Activated CD8-positive, alpha-beta memory T cell treated with anti-CD3 and anti-CD28 coated beads for 48 hours (primary cell): ENCODE results near the gene CHD5.
"Not testable (repeated sequence)": the region's sequence is repeated elsewhere in the genome, so short reads cannot be mapped to it uniquely, and the experiment has no call there.

Experiments
- DNase-seq, 3 experiments: peaks; one replicate each; pipeline ENCODE4 v3.0.0-alpha.2; 2020; ENCODE audit warnings: low read depth in 2 of 3, low spot score in 2 of 3

The CHD5 gene

GRCh38 chr1:6088956-6089355 lies 91.2 kb downstream of the CHD5 start:
- no peak for DNase-seq

- no peak for DNase-seq
Measured at GRCh38 chr1:6087958-6088357, 92.2 kb downstream of the CHD5 start.

GRCh38 chr1:6087377-6087772 lies 92.7 kb downstream of the CHD5 start:
- no peak for DNase-seq

DNA sequence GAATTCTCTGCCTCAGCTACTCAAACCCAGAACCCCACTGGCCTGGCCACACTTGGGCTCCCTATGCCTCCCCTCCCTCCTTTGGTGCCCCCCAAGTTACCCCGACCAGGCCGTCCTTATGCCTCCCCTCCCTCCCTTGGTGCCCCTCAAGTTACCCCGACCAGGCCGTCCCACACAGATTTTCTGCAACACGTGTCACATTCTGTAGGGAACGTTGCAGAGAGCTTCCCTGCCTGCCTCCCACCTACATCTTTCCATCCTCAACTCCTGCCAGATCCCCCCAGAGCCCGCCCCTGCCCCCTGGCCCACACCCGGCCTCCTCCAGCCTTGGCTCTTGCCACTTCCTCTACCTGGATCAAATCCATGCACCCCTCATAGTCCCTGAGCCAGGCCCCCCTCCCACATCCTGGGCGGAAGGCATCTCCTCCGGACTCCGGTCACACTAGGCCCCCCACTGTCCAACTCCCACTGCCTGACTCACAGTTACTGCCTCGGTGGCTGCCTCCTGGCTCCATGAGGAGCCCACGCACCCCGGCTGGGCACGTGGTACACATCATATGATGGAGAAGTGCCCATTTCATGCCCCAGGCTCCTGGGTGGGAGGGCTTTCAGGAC lies 93.3 kb downstream of the CHD5 start:
- DNase-seq, result no peak

GRCh38 chr1:6086358-6086757 lies 93.8 kb downstream of the CHD5 start:
- no peak for DNase-seq

- DNase-seq, result no peak
Measured at GRCh38 chr1:6085666-6086065, 94.5 kb downstream of the CHD5 start.

DNA sequence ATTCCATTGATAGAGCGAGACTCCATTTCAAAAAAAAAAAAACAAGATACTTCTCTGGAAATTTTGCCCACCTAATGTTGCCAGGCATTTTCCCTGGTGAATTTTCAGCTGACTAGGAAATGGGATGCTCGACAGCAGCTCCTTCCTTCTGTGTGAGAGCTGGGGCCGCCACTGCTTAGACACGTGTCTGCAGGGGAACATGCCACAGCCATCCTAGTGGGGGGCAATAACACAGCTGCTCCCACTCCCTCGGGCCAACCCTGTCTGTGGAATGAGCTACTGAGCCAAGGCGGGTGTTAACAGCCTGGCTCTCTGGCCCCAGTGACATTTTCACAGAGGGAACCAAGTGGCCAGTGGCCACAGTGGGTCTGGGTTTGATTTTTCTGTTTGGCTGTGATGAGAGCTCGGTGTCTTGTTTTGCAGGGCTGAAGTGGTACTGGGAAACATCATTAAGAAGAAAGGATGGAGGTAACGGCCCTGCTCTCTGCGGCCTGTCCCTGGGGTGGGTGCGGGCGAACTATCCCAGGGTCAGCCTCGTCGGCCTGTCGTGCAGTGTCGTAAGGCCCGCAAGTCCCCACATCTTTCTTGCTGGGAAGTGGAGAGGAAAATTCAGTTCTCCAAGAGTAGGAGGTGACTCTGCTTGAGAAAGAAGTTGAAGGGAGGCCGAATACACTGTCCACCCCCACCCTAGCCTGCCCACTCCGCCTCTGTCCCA lies 95.2 kb downstream of the CHD5 start:
- no peak for DNase-seq

DNA sequence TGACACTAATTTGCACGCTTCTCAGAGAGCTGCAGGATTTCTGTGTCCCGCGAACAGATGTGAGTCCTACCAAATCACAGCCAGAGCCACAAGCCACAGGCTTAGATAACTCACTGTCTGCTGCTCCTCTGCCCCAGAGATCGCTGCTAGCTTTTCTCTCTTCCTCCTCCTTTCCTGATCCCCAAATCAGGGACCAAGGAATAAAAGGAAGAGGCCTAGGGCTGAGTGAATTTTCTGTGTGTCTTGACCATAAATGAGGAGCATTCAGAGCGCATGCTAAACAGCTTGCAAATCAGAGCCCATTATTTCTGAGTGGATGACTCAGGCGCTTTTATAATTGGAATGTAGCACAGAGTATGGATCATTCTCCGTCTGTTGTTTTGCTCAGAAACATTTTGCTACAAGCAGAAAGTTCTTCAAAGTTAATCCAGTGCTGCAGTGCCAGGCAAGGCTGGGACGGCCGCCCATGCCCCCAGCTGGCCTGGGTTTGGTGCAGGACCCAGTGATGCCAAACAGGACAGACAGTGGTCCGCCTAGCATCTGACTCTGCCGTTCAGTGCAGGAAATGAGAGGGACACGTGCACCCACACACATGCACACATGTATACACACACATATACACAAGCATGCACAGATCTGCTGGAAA lies 96.2 kb downstream of the CHD5 start:
- DNase-seq, result no peak

- no peak for DNase-seq
Measured at GRCh38 chr1:6083385-6083784, 96.7 kb downstream of the CHD5 start.

DNA sequence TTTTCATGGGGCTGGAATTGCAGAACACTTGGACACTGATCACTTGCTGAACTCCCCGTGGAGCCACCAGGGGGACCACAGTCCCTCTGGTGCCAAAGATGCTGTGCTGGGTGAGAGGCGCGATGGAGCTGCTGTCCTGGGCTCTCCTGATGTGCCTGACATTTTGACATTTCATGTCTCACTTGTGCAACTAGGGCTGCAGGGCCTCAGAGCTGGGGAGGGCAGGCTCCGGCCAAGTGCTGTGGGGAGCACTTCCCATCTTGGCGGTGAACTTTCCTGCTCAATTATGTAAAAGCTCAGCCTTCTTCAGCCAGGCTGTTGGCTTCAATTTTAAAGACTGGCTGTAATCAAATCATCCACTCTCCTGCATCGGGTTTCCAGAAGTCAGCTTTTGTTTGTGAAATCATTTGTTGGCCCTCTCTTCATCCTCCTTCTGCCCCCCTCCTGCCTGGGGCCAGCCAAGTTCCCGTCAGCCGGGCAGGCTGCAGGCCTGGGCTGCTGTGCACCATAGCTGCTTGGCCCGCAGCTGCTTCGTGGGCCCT lies 97.6 kb downstream of the CHD5 start:
- DNase-seq, result no peak

- DNase-seq, result no peak
Measured at GRCh38 chr1:6081901-6082300, 98.2 kb downstream of the CHD5 start.

- DNase-seq, result no peak
Measured at GRCh38 chr1:6080469-6080868, 99.7 kb downstream of the CHD5 start.

- no peak for DNase-seq
Measured at GRCh38 chr1:6077919-6078318, 102.2 kb downstream of the CHD5 start.

DNA sequence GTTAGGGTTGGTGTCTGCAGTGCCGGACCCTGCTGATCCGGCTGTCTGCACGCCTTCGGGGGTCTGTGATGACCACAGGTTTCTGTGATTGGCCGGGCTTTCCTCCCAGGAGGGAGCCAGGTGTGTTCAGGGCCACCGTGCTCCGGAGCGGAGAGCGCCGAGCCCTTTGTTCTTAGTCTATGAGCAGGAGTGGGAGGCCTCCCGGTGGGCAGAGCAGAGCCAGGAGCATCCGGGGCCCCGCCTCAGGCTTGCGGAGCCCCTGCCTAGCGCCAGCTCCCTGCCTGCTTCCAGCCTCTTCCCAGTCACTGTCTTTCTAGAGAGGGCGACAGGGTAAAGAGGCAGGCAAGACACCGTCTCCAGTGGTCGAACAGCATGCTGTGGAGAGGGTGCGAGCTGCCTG lies 102.6 kb downstream of the CHD5 start:
- no peak for DNase-seq

DNA sequence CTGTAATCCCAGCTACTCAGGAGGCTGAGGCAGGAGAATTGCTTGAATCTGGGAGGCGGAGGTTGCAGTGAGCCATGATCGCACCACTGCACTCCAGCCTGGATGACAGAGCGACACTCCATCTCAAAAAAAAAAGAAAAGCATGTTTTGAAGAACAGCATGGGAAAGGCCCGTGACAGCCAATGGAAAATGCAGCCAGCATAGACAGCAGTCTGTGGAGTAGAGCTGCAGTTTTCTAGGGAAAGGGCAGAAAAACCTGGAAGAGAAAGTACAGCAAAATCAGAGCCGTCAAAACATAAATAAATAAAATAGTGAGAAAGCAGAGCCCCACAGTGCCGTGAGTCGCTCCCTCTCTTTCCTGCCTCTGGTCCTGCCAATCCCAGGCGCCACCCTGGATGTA lies 103.1 kb downstream of the CHD5 start:
- not testable (repeated sequence) for DNase-seq

DNA sequence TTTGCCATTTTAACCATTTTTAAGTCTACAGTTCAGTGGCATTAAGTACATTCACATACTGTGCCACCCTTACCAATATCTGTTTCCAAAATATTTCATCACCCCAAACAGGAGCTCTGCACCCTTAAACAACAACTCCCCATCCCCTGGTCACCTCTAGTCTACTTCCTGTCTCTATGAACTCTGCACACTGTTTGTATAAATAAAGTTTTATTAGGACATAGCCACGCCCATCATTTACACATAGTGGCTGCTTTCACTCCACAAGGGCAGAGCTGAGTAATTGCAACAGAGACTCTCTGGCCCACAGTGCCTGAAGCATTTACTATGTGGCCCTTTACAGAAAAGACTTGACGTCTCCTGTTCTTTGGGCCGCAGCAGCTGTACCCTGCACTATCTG lies 104.4 kb downstream of the CHD5 start:
- DNase-seq, result no peak

- no peak for DNase-seq
Measured at GRCh38 chr1:6074192-6074901, 105.8 kb downstream of the CHD5 start.

GRCh38 chr1:6073480-6074053 lies 106.6 kb downstream of the CHD5 start:
- DNase-seq, result no peak

GRCh38 chr1:6072774-6073479 lies 107.2 kb downstream of the CHD5 start:
- no peak for DNase-seq

- DNase-seq, result no peak
Measured at GRCh38 chr1:6071219-6071618, 108.9 kb downstream of the CHD5 start.
